HEK293T (cell line): Measurements from ENCODE around the gene ANKRD44.

Experiments used
- ARNT ChIP-seq: fragments of 450-650 bp; IDR thresholded peaks from 2 replicates; pipeline ENCODE4 v1.6.1; 2017; ENCODE audit warnings: mild to moderate bottlenecking
- BHLHE40 ChIP-seq: fragments of 450-650 bp; IDR thresholded peaks from 2 replicates; pipeline ENCODE4 v1.6.1; 2016; ENCODE audit warnings: mild to moderate bottlenecking, moderate library complexity, borderline replicate concordance
- CTBP1 ChIP-seq: fragments of 450-650 bp; IDR thresholded peaks from 2 replicates; pipeline ENCODE4 v1.6.1; 2016; ENCODE audit warnings: borderline replicate concordance
- ELF4 ChIP-seq: fragments of 450-650 bp; IDR thresholded peaks from 2 replicates; pipeline ENCODE4 v1.6.1; 2017; ENCODE audit warnings: antibody characterized with exemption
- FOXK2 ChIP-seq: fragments of 450-650 bp; IDR thresholded peaks from 2 replicates; pipeline ENCODE4 v1.6.1; 2016; ENCODE audit warnings: mild to moderate bottlenecking
- L3MBTL2 ChIP-seq: fragments of 450-650 bp; conservative IDR thresholded peaks from 2 replicates; pipeline ENCODE4 v1.6.1; 2016; ENCODE audit warnings: mild to moderate bottlenecking
- SP1 ChIP-seq: fragments of 450-650 bp; IDR thresholded peaks from 2 replicates; pipeline ENCODE4 v1.6.1; 2017
- ZNF384 ChIP-seq: fragments of 450-650 bp; IDR thresholded peaks from 2 replicates; pipeline ENCODE4 v1.6.1; 2016

DNA sequence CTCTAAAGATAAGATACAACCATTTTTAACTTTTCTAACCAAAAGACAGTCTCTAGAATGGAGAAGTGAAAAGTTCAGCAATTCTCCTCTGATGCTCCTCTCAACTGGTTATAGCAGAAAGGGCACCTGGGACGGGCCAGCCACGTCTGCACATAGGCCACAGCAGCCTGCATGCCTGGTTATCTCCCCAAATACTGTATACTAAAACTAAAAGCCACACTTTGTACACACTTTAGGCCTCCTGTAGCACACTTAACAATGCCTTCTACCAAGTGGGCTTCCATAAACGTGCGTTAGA lies 179.1 kb downstream of the ANKRD44 start:
- TF ChIP-seq SP1, result no peak
- no peak for TF ChIP-seq ZNF384
- no peak for TF ChIP-seq ARNT
- TF ChIP-seq BHLHE40, result no peak
- TF ChIP-seq L3MBTL2, result no peak
- TF ChIP-seq FOXK2, result no peak
- TF ChIP-seq CTBP1, result no peak
- no peak for TF ChIP-seq ELF4
